Nephron progenitor cell (in vitro differentiated cells): ENCODE data around the gene DNAJC4.

Experiments
- DNase-seq: peaks from one replicate; pipeline ENCODE4 v3.0.0; 2021
- H3K27ac Mint-ChIP-seq: 2 replicates; pipeline ENCODE4 v1.8.0; 2021; ENCODE audit warnings: mild to moderate bottlenecking, moderate library complexity, mixed read lengths
- H3K27me3 Mint-ChIP-seq: 2 replicates; pipeline ENCODE4 v1.8.0; 2021; ENCODE audit warnings: mild to moderate bottlenecking, low read depth, mixed read lengths; ENCODE audit not compliant: poor library complexity
- H3K36me3 Mint-ChIP-seq: 2 replicates; pipeline ENCODE4 v1.8.0; 2021; ENCODE audit warnings: low read depth, mixed read lengths
- H3K4me1 Mint-ChIP-seq: 2 replicates; pipeline ENCODE4 v1.8.0; 2021; ENCODE audit warnings: mixed read lengths
- H3K4me3 Mint-ChIP-seq: 2 replicates; pipeline ENCODE4 v1.8.0; 2021; ENCODE audit warnings: mild to moderate bottlenecking, moderate library complexity, mixed read lengths
- H3K9me3 Mint-ChIP-seq: 2 replicates; pipeline ENCODE4 v1.8.0; 2021; ENCODE audit warnings: mild to moderate bottlenecking, moderate library complexity, mixed read lengths
- TF ChIP-seq, protein P1 (sequence below): fragments of 200-600 bp; sonication (generic); IDR thresholded peaks from 2 replicates; pipeline ENCODE4 v1.5.0; 2021; ENCODE audit warnings: antibody characterized with exemption

The DNAJC4 gene

DNA sequence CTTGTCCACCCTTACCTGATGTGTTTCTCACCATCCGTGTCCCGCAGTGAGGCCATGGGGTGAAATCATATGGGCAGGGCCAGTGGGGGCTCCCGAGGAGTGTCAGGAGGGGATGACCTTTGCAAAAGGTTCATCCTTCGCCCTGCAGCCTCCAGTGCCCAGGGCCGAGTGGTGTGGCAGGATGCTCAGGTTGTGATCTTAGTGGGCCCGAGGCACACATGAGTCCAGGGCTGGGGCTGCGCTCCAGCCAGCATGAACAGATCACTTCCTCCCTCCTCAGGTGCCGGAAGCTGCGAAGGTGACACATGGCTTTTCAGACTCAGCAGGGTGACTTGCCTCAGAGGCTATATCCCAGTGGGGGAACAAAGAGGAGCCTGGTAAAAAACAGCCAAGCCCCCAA lies 7.7 kb downstream of the DNAJC4 start:
- Mint-ChIP-seq H3K4me3 (no peak overlapping the region), H3K9me3 (no peaks in the 10 kb centered on the region), H3K36me3 (peaks cover 8% of the 10 kb centered on the region), H3K4me1 (peaks cover 24% of the 10 kb centered on the region), H3K27ac (peak overlapping the region; percentile 29), H3K27me3 (peaks cover 7% of the 10 kb centered on the region)
- no peak for DNase-seq
- TF ChIP-seq, protein P1, sequence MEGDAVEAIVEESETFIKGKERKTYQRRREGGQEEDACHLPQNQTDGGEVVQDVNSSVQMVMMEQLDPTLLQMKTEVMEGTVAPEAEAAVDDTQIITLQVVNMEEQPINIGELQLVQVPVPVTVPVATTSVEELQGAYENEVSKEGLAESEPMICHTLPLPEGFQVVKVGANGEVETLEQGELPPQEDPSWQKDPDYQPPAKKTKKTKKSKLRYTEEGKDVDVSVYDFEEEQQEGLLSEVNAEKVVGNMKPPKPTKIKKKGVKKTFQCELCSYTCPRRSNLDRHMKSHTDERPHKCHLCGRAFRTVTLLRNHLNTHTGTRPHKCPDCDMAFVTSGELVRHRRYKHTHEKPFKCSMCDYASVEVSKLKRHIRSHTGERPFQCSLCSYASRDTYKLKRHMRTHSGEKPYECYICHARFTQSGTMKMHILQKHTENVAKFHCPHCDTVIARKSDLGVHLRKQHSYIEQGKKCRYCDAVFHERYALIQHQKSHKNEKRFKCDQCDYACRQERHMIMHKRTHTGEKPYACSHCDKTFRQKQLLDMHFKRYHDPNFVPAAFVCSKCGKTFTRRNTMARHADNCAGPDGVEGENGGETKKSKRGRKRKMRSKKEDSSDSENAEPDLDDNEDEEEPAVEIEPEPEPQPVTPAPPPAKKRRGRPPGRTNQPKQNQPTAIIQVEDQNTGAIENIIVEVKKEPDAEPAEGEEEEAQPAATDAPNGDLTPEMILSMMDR, result no peak

DNA sequence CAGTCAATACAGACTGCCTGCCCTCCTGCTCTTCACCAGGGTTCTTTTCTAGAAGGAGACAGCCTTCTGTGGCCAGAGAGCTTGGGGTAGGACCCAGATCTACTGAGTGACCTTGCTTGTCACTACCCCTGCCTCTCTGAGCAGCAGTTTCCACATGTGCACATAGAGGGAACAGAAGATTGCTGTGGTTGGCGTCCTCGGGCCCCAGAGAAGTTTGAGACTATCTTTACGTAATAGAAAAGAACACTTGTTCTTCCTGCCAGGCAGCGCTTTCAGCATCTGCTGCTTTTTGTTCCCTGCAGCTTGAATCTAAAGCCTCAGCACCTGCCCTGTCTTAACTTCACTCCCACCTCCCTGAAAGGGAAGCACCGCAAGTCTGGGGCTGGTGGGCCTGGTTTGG lies 8.7 kb downstream of the DNAJC4 start:
- no peaks in the 10 kb centered on the region for H3K9me3 Mint-ChIP-seq
- peaks cover 8% of the 10 kb centered on the region for H3K36me3 Mint-ChIP-seq
- H3K4me1 Mint-ChIP-seq, result peaks cover 33% of the 10 kb centered on the region
- H3K27me3 Mint-ChIP-seq, result no peaks in the 10 kb centered on the region
- no peak for DNase-seq
- TF ChIP-seq, protein P1, result no peak
- no peak overlapping the region for H3K27ac Mint-ChIP-seq
- no peak overlapping the region for H3K4me3 Mint-ChIP-seq

DNA sequence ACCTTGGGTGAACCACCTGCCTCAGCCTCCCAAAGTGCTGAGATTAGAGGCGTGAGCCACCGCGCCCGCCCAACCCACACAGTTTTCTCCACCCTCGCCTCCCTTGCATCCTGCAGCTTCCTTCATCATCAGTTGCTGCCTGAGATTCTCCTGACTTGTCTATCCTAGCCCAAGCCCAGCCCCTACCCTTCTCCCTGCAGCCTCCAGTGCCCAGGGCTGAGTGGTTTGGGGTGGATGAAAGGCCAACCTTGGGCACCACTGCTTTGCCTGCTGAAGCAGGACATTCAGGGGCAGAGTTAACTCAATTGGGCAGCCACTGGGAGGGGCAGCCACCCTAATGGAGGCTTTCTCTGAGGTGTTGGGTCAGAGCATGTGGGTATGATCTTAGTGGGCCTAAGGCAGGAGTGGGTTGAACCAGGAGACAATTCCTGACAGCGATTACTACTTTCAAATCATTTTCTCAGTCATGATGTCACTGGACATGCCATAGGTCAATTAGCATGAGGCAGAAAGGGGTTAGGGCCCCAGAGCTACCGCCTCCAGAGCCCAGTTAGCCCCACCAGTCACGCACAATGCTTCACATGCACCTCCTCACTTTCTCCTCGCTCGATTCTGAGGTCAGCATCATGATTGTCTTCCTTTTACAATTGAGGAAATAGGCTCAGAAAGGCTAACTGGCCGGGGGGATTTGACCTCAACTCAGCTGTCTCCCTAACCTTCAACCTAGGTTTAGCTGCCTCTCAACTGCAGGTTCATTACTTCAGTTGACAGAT lies 9.5 kb downstream of the DNAJC4 start:
- H3K4me1 Mint-ChIP-seq, result peaks cover 36% of the 10 kb centered on the region
- no peak for DNase-seq
- no peaks in the 10 kb centered on the region for H3K9me3 Mint-ChIP-seq
- peak overlapping the region; percentile 97 for H3K27ac Mint-ChIP-seq
- H3K4me3 Mint-ChIP-seq, result peak overlapping the region; percentile 87
- no peaks in the 10 kb centered on the region for H3K27me3 Mint-ChIP-seq
- TF ChIP-seq, protein P1, result no peak
- peaks cover 8% of the 10 kb centered on the region for H3K36me3 Mint-ChIP-seq

- Mint-ChIP-seq H3K27ac (peak within 1 kb of the TSS; percentile 97), H3K36me3 (peaks cover 8% of the 10 kb centered on the region), H3K4me1 (peaks cover 30% of the 10 kb centered on the region), H3K4me3 (peak within 1 kb of the TSS; percentile 87), H3K9me3 (no peaks in the 10 kb centered on the region), H3K27me3 (no peaks in the 10 kb centered on the region)
- TF ChIP-seq, protein P1, result no peak
- DNase-seq, result peak; percentile 96
Observed at GRCh38 chr11:64240435-64241240, 10.3 kb downstream of the DNAJC4 start, which contains the start of gene FKBP2. TSS of gene FKBP2 (plus strand) at chr11:64241095. CDS start at chr11:64242388, 1,293 bp downstream.

- DNase-seq, result peak; percentile 100
Observed at GRCh38 chr11:64241241-64241490, 10.8 kb downstream of the DNAJC4 start.

More at GRCh38 chr11:64241241-64241490, 10.8 kb downstream of the DNAJC4 start:
- H3K27me3 Mint-ChIP-seq, result no peaks in the 10 kb centered on the region
- H3K36me3 Mint-ChIP-seq, result peaks cover 8% of the 10 kb centered on the region
- peaks cover 30% of the 10 kb centered on the region for H3K4me1 Mint-ChIP-seq
- TF ChIP-seq, protein P1, result no peak
- H3K9me3 Mint-ChIP-seq, result no peaks in the 10 kb centered on the region
- peak overlapping the region; percentile 97 for H3K27ac Mint-ChIP-seq
- H3K4me3 Mint-ChIP-seq, result peak overlapping the region; percentile 87
